NCI-H1105 (cell line): ENCODE measurements around the gene TEX13A.
"Not testable (repeated sequence)": the region's sequence is repeated elsewhere in the genome, so short reads cannot be mapped to it uniquely, and the experiment has no call there.

Experiments used
- DNase-seq: peaks from one replicate; lab custom pipeline; 2025; lab: John Stamatoyannopoulos, UW

Gene TEX13A

GRCh38 chrX:105220636-105221035, at the start of gene TEX13A:
TSS of gene TEX13A (minus strand) at chrX:105220694. CDS start at chrX:105220397, 297 bp downstream.
- no peak for DNase-seq

GRCh38 chrX:105269386-105269785, 48.9 kb upstream of the TEX13A start:
- no peak for DNase-seq

- DNase-seq = no peak
Observed at GRCh38 chrX:105267167-105267566, 46.7 kb upstream of the TEX13A start.

- no peak for DNase-seq
Observed at GRCh38 chrX:105266456-105266855, 46.0 kb upstream of the TEX13A start.

- no peak for DNase-seq
Observed at GRCh38 chrX:105265093-105265492, 44.6 kb upstream of the TEX13A start.

- no peak for DNase-seq
Observed at GRCh38 chrX:105263801-105264200, 43.3 kb upstream of the TEX13A start.

- DNase-seq = no peak
Observed at GRCh38 chrX:105263171-105263570, 42.7 kb upstream of the TEX13A start.

GRCh38 chrX:105260291-105261043, 40.0 kb upstream of the TEX13A start:
- DNase-seq = no peak

GRCh38 chrX:105241056-105241455, 20.6 kb upstream of the TEX13A start:
- no peak for DNase-seq

GRCh38 chrX:105237407-105237806, 16.9 kb upstream of the TEX13A start:
- not testable (repeated sequence) for DNase-seq

- no peak for DNase-seq
Observed at GRCh38 chrX:105229146-105229545, 8.7 kb upstream of the TEX13A start.

- no peak for DNase-seq
Observed at GRCh38 chrX:105228602-105229001, 8.1 kb upstream of the TEX13A start.

GRCh38 chrX:105226499-105226898, 6.0 kb upstream of the TEX13A start:
- DNase-seq = no peak

- no peak for DNase-seq
Observed at GRCh38 chrX:105221374-105221773, 880 bp upstream of the TEX13A start.

- DNase-seq = no peak
Observed at GRCh38 chrX:105219454-105220401, 766 bp downstream of the TEX13A start.

GRCh38 chrX:105211066-105211575, 9.4 kb downstream of the TEX13A start:
- DNase-seq = no peak

- no peak for DNase-seq
Observed at GRCh38 chrX:105210258-105210657, 10.2 kb downstream of the TEX13A start.

- no peak for DNase-seq
Observed at GRCh38 chrX:105209406-105209805, 11.1 kb downstream of the TEX13A start.

GRCh38 chrX:105191878-105192277, 28.6 kb downstream of the TEX13A start:
- peak; percentile 5 for DNase-seq

GRCh38 chrX:105190252-105190853, 30.1 kb downstream of the TEX13A start:
- DNase-seq = peak; percentile 2

GRCh38 chrX:105189093-105189492, 31.4 kb downstream of the TEX13A start:
- no peak for DNase-seq

GRCh38 chrX:105179644-105180043, 40.9 kb downstream of the TEX13A start:
- DNase-seq = no peak
